Right kidney (tissue), 9 donors: ENCODE data around the gene CYP4A22.
"Not testable (repeated sequence)": the region's sequence is repeated elsewhere in the genome, so short reads cannot be mapped to it uniquely, and the experiment has no call there.

Source experiments
- DNase-seq: peaks from one replicate; pipeline ENCODE4 v3.0.0-alpha.2; 2016
- long read RNA-seq, 8 donors: transcript quantifications; one replicate each; lab custom pipeline, GENCODE V29; 2026

CYP4A22 gene, protein sequence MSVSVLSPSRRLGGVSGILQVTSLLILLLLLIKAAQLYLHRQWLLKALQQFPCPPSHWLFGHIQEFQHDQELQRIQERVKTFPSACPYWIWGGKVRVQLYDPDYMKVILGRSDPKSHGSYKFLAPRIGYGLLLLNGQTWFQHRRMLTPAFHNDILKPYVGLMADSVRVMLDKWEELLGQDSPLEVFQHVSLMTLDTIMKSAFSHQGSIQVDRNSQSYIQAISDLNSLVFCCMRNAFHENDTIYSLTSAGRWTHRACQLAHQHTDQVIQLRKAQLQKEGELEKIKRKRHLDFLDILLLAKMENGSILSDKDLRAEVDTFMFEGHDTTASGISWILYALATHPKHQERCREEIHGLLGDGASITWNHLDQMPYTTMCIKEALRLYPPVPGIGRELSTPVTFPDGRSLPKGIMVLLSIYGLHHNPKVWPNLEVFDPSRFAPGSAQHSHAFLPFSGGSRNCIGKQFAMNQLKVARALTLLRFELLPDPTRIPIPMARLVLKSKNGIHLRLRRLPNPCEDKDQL
- long read RNA-seq, donor 1: 0 reads
- long read RNA-seq, donor 2: 0 reads
- long read RNA-seq, donor 3: 0 reads
- long read RNA-seq, donor 4: 0 reads
- long read RNA-seq, donor 5: 0 reads
- long read RNA-seq, donor 6: 0 reads
- long read RNA-seq, donor 7: 0 reads
- long read RNA-seq, donor 8: 0 reads

DNA sequence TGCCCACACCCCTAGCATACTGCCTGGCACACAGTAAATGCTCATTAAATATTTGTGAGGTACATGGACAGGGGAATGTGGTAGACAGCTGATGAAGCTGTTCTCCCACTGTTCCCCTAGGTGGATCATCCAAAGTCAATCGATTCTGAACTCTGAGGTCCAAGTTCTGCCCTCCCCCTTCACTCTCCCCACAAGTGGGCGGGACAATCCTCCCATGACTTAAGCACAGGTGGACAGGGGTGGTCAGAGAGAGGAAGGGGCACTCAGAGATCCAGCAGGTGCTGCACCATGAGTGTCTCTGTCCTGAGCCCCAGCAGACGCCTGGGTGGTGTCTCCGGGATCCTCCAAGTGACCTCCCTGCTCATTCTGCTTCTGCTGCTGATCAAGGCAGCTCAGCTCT, at the start of gene CYP4A22:
CYP4A22 (plus strand) TSS at position 244 of the 400 bp plus-strand sequence; CDS start at position 289, 45 bp downstream.
- no peak for DNase-seq

DNA sequence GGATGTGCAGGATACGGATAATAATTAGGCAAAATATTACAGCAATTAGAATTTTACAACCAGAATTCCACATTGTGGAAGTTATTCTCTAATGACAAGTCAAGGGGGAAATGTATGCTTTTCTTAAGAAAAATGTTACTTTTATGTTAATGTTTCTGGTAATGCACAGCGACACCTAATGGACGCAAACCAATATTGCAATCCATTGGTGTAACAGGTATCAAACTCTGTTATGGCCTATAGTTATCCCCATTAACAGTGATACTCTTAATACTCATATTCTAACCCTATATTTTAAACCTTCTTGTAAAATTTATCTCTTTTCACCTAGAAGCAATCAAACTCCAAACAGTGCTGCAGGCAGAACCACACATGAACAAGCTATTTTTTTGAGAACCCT, 47.9 kb upstream of the CYP4A22 start:
- DNase-seq: not testable (repeated sequence)

DNA sequence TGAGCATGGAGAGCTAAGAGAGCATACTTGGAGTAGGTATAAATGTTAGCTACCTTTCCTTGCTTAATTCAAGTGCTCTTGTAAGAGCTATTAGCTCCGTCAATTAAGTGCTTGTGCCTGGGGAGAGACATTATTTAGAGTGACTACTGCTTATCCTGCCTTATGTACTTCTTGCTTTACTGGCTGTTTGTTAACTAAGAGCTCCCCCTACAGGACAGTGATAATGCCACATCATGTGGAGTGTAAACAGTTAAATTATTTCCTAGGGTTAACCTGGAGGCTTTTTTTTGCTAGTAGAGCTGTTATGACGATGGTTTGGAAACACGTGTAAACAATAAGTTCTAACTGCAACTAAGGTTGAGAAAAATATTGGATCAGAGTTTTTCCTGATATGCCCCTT, 45.8 kb upstream of the CYP4A22 start:
- DNase-seq: not testable (repeated sequence)

DNA sequence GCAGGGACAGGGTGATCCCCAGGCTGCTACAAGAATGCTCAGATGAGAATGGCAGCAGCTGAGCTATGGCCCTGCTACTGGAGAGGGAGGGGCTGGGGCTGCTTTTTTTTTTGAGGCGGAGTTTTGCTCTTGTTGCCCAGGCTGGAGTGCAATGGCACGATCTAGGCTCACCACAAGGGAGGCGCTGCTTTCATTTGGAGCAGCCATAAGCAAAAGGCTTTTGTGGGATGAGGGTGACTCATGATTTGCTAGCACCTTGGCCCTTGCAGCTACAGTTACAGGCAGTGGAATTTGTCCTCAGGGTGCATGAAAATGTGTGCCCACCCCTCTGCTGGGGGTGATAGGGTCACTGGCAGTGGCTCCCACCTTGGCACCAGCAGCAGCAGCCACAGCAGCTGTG, 32.4 kb upstream of the CYP4A22 start:
- DNase-seq: no peak

DNA sequence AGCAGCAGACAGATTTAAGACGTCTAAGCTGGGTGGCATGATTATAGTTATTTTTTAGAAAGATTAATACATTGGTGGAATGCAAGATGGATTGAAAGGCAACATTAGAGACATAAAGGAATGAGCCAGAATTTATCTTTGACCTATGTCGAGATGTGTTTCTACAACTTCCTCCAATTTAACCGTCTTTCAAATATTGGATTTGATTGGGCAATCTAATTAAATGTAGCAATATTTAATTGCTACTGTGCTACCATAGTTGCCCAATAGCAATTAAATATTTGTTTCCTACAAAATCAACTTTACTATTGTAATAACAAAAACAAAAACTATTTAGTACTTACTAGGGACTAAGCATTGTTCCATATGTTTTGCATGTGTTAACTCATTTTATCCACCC, 30.4 kb upstream of the CYP4A22 start:
- no peak for DNase-seq

DNA sequence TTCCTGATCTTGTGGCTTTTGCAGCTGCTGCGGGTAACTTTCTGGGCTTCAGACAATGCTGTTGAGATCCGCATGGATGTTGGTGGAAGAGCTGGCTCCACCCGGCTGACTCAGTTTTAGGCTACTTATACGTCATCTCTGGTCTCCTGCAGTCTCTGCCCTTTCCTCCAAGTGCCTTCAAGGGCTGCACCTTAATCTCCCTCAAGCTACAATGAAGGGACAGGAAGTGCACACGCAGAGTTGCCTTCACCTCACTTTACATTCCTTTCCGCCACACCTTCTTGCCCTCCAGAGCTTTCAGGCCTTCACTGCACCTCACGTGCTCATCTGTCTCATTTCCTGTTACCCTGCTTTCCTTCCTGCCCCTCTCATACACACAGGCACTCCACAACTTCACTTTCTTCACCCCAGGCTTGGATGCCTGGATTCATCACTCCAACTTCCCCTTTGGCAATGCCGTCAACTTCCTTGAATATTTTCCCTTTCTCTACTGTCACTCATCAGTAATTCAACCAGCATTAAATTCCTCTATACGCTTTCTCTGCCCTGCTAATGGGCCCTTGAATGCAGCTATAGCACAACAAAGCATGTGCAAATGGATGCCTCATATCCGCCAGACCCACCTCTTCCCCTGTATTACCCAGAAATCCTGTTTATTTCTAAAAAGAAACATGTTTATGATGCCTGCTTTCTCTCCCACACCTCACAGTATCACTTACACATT, 29.2 kb upstream of the CYP4A22 start:
- DNase-seq: not testable (repeated sequence)

DNA sequence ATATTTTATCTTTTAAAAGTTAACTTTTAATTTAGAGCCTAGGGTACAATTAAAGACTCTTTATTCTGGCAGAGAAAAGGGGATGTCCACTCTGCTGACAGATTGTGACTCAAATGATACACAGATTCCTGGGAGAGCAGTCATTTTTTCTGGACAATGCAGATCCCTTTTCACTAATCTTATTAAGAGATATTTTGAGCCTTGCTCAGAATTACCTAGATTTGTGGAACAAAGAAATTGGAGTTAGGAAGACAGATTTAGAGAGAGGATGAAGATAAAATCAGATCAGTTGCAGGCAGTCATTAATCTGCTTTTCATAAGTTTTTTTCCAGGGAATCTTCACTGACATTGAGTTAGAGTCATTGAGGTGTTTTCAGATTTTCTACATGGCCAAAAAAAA, 27.8 kb upstream of the CYP4A22 start:
- DNase-seq: not testable (repeated sequence)

DNA sequence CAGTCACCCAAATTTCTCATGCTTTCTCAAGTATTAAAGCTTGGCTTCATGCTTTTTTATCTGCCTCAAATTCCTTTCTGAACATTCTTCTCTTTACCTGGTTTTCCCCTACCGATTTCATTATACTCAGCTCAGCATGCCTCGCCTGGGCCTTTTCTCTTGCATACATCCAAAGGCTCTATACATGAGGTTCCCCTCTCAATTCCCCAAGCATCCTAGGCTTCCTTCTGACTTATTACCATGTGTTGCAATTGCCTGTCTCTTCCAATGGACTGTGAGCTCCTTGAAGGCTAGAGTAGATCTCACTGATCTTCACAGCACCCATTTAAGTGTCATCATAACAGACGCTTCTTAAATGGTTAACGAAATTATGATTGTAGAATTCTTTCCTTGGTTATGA, 24.1 kb upstream of the CYP4A22 start:
- DNase-seq: no peak

DNA sequence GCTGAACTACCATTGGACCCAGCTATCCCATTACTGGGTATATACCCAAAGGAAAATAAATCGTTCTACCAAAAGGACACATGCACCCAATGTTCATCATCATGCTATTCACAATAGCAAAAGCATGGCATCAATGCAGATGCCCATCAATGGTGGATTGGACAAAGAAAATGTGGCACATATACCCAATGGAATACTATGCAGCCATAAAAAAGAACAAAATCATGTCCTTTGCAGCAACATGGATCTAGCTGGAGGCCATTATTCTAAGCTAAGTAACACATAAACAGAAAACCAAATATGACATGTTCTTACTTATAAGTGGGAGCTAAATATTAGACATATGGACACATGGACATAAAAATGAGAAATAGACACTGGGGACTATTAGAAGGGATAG, 16.2 kb upstream of the CYP4A22 start:
- DNase-seq: not testable (repeated sequence)

DNA sequence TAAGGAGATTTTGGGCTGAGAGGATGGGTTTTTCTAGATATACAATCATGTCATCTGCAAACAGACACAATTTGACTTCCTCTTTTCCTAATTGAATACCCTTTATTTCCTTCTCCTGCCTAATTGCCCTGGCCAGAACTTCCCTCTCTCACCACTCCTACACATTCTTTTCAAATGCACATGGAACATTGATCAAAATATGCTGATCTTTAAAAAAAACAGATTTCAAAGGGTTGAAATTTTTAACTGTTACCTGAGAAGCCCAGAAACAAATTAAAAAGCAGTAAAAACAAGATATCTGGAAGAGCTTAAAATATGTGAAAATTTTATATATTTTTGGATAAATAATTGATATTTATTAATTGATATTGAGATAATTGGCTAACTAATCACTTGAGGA, 12.4 kb upstream of the CYP4A22 start:
- DNase-seq: not testable (repeated sequence)

DNA sequence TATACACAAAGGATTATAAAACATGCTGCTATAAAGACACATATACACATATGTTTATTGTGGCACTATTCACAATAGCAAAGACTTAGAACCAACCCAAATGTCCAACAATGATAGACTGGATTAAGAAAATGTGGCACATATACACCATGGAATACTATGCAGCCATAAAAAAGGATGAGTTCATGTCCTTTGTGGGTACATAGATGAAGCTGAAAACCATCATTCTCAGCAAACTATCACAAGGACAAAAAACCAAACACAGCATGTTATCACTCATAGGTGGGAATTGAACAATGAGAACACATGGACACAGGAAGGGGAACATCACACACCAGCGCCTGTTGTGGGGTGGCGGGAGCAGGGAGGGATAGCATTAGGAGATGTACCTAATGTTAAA, 10.2 kb upstream of the CYP4A22 start:
- not testable (repeated sequence) for DNase-seq

DNA sequence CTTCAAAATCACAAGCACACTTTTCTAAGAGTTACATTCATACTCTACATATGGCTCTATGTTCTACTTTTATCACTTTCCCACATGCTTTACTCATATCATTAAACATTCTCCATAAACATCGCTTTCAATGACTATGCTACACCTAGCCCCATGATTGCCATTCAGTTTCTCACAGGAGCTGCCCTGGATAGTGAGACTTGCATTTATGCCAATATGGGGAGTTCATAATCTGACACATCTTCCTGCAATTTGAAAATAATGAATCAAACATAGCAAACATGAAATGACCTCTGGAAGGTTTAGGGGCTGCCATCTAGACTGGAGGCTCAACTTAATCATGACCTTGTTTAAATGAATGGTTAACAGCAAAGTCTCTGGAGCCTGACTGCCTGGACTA, 9.0 kb upstream of the CYP4A22 start:
- no peak for DNase-seq

DNA sequence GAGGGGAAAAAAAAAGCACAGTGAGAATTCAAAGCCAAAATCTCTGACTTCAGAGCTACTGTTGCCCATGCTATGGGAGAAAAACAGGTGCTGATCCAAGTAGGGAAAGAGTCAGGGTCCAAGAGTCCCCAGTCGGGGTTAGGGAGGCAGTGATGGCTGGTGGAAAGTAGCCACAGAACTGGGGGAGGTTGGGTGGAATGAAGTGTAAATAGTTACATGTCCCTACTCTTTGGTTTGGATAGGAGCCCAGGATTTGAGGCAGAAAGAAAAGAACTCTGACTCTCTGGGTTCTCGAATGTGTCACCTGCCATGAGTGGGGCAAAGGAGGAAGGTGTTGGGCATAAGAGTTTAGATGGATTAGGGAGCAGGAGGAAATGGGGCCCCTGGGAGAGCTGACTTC, 8.4 kb upstream of the CYP4A22 start:
- DNase-seq: not testable (repeated sequence)

DNA sequence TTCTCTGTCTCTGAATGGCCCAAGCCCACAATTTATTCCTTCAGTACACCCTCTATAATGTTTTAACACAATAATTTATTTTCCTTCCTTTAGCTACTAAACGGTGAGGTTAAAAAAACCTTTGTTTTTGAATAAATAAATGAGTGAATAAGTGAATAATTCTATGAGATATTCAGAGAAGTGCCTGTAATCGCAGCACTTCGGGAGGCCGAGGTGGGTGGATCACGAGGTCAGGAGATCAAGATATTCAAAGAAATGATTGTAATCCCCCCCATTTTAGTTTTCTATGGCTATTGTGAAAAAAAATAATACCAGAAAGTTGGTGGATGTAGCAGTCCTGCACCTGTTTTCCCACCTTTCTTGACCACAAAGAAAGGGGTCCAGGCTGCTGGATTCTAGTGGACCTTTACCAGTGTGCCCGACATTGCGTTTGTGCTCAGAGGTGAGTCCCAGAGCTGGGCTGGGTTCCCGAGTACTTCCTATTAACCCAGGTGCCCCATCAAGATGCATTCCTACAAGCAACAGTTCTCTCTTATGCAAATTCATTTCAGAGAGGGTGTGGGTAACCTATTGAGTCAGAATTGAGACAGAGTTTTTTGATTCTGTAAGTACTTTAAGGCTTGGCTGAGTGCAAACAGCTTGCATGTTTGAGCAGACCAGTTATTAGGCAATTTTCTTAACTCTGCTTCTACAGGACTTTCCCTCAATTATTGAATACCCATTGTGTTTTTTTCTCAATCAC, 7.6 kb upstream of the CYP4A22 start:
- DNase-seq: not testable (repeated sequence)

DNA sequence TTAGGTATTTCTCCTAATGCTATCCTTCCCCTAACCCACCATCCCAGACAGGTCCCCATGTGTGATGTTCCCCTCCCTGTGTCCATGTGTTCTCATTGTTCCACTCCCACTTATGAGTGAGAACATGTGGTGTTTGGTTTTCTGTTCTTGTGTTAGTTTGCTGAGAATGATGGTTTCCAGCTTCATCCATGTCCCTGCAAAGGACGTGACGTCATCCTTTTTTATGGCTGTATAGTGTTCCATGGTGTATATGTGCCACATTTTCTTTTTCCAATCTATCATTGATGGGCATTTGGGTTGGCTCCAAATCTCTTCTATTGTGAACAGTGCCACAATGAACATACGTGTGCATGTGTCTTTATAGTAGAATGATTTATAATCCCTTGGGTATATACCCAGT, 4.6 kb upstream of the CYP4A22 start:
- DNase-seq: not testable (repeated sequence)

DNA sequence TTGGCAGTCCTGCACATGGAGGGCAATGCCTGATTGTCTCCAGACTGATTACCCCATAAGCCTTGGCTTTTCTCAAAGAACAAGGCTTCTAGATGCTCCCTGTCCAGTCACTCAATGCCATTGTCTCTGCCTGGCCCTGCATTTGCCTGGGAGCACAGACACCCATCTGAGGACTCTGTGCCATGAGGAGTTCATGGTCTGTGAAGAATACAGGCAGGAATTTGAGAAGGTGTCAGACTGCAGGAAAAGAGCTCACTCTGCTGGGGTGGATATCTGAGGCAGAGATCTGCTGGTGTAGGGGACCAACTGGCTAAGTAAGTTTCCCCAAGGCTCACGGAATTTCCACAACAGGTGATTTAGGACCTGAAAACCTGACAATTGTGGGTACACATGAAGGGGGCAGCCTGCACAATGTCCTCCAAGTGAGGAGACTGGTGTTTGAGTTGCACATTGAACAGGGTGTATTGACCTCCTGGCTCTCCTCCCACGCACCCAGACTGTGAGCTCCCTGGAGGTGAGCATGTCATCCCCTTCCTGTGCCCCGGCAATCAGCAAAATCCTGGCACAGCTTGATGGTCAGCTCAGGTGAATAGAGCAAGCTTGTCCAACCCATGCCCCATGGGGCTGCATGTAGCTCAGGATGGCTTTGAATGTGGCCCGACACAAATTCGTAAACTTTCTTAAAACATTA, 829 bp downstream of the CYP4A22 start:
- DNase-seq: no peak

DNA sequence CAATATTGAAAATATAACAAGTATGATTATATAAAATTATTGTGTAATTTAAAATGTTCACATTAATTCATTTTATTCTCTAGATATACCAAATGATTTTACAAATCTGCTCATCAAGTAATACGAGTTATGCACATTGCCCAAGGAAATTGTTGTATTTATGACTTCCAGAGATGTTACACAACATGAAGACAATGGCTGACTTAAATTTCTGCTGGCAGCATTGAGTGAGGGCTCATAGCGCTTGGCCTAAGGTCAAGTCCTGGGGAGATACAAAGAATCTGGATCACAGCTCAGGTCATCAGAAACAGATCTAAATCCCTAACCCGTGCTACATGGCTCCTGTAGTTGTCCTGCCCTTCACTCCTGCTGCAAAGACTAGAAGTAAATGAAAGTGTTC, 3.1 kb downstream of the CYP4A22 start:
- not testable (repeated sequence) for DNase-seq

DNA sequence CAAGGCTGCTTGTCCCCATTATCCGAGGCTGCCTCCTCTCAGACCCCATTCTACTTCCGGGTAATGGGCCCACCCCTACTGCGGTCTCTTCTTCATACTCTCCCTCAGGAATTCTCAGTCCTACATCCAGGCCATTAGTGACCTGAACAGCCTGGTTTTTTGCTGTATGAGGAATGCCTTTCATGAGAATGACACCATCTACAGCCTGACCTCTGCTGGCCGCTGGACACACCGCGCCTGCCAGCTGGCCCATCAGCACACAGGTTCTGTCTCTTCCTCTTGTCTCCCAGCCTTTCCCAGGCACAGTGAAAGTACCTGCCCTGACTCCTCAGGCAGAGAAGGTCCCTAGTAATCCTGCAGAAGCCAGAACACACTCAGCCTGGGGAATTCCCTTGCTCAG, 6.4 kb downstream of the CYP4A22 start:
- DNase-seq: not testable (repeated sequence)

DNA sequence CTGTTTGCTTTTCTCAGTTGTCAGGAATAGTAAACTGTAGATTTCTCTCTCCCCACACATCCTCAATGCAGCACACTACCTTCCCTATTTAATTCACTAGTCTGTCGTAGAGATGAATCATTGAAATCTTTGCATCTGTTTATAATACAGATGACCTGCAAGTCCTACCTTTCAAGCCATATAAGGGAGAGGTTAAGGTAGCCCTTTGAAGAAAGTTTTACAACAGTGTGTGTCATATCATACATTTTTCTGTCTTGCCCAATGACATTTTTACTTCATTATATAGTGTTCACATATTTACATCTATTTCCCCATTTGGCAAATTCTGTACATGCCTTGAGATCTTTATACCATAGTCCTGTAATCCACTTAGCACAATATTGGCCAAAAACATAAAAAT, 9.3 kb downstream of the CYP4A22 start:
- DNase-seq: not testable (repeated sequence)

DNA sequence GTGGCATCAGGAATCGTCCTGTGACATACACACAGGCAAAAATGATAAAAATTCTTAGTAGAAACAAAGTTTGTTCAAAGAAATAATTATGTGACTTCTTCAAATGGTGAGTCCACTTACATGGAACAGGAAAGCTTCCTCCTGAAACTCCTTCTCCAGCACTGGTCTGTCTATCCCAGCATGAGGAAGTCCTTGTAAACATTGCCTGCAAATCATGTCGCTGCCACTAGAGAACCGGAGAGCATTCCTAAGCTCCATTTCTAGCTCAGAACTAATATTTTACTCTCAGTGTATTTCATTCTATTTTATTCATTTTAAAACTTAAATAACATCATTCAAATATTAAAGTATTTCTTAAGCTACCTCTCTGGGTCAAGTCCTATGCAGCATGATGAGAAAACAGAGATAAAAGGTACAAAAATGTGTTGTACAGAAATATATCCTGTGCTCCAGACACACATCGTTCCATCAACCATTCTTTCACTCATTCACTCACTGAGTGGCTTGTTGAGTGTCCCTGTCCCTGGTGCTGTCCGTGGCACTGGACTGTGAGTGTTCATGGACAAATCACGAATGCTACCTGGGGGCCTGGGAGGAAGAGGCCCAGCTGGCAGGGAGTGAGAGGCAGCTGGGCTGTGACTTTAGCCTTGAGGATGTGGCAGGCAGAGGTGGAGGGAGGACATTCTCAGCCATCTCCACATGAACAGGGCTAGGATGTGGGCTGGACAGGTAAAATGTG, 10.0 kb downstream of the CYP4A22 start:
- no peak for DNase-seq

DNA sequence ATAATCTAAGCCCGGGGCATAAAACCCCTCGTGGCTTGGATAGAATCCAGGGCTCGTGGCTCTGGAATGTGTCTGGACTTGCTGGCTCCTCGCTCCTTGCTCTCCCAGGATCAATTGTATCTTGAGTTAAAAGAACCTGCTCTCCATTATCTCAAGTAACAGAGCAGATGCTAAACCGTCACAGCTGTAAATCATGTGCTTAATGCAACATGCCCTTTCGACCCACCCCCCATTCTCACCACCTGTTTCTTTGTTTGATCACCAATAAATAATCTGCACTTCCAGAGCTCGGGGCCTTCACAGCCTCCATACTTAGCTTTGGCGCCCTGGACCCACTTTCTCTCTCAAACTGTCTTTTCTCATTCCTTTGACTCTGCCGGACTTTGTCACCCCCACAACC, 11.9 kb downstream of the CYP4A22 start:
- not testable (repeated sequence) for DNase-seq
